ENCODE results near the gene RYK.

GRCh38 chr3:134163096-134163495, 87.6 kb downstream of the RYK start:
- TF ChIP-seq CTCF (IDR thresholded peaks at IDR 0.05; ENCODE audit: low read depth, low read length, missing input control), result no peak
- no peak for TF ChIP-seq YY1 (IDR thresholded peaks at IDR 0.05)
- TF ChIP-seq TAF1 (conservative IDR thresholded peaks at IDR 0.05), result no peak
- no peak for TF ChIP-seq SP1 (IDR thresholded peaks at IDR 0.05)
- TF ChIP-seq, protein P1, sequence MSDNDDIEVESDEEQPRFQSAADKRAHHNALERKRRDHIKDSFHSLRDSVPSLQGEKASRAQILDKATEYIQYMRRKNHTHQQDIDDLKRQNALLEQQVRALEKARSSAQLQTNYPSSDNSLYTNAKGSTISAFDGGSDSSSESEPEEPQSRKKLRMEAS (IDR thresholded peaks at IDR 0.05), result no peak
- TF ChIP-seq REST (IDR thresholded peaks at IDR 0.05), result no peak
- no peak for TF ChIP-seq JUND (IDR thresholded peaks at IDR 0.05)
- TF ChIP-seq, protein P2, sequence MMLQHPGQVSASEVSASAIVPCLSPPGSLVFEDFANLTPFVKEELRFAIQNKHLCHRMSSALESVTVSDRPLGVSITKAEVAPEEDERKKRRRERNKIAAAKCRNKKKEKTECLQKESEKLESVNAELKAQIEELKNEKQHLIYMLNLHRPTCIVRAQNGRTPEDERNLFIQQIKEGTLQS (IDR thresholded peaks at IDR 0.05), result no peak
- no peak for TF ChIP-seq EGR1 (IDR thresholded peaks at IDR 0.05; ENCODE audit: low read depth in 2 of 2)
- TF ChIP-seq RAD21 (IDR thresholded peaks at IDR 0.05), result no peak
- no peak for TF ChIP-seq GABPA (IDR thresholded peaks at IDR 0.05 in 1 of 2, conservative IDR thresholded peaks at IDR 0.05 in 1 of 2)
